WERI-Rb-1 (cell line): Measurements from ENCODE around the gene IP6K2.

Source experiments
- DNase-seq: peaks from one replicate; pipeline ENCODE4 v3.0.0-alpha.2; 2020
- H3K27ac ChIP-seq: fragments of 250-450 bp; sonication (Bioruptor Pico); 2 replicates; pipeline ENCODE4 v1.5.1; 2020; ENCODE audit warnings: mild to moderate bottlenecking, moderate library complexity
- H3K27me3 ChIP-seq: fragments of 250-450 bp; sonication (Bioruptor Pico); 2 replicates; pipeline ENCODE4 v1.5.1; 2021; ENCODE audit warnings: mild to moderate bottlenecking, low read depth, moderate library complexity; ENCODE audit not compliant: insufficient read depth, severe bottlenecking
- H3K36me3 ChIP-seq: fragments of 250-450 bp; sonication (Bioruptor Pico); 2 replicates; pipeline ENCODE4 v1.5.1; 2020; ENCODE audit warnings: mild to moderate bottlenecking, moderate library complexity
- H3K4me3 ChIP-seq: 2 replicates; pipeline ENCODE4 v1.5.1; 2011; ENCODE audit warnings: low read depth, mild to moderate bottlenecking, control low read depth, low read length
- H3K9me3 ChIP-seq: fragments of 250-450 bp; sonication (Bioruptor Pico); 2 replicates; pipeline ENCODE4 v1.5.1; 2021; ENCODE audit warnings: mild to moderate bottlenecking, moderate library complexity; ENCODE audit not compliant: severe bottlenecking
- CTCF ChIP-seq: IDR thresholded peaks from 2 replicates; pipeline ENCODE4 v1.5.1; 2011; ENCODE audit warnings: low read depth, mild to moderate bottlenecking, control low read depth, inconsistent platforms, low read length

IP6K2 gene

GRCh38 chr3:48711727-48712126 is 5.3 kb downstream of the IP6K2 start:
- Histone ChIP-seq H3K4me3 (no peak overlapping the region), H3K27me3 (no peaks in the 10 kb centered on the region), H3K36me3 (peaks cover 95% of the 10 kb centered on the region), H3K27ac (no peak overlapping the region), H3K9me3 (no peaks in the 10 kb centered on the region)
- TF ChIP-seq CTCF, result no peak
- no peak for DNase-seq

- Histone ChIP-seq H3K27me3 (no peaks in the 10 kb centered on the region), H3K27ac (no peak overlapping the region), H3K36me3 (peaks cover 87% of the 10 kb centered on the region), H3K4me3 (no peak overlapping the region), H3K9me3 (no peaks in the 10 kb centered on the region)
- no peak for TF ChIP-seq CTCF
- DNase-seq, result no peak
Observed at GRCh38 chr3:48709051-48709461, 8.0 kb downstream of the IP6K2 start.

GRCh38 chr3:48708481-48708889 is 8.5 kb downstream of the IP6K2 start:
- DNase-seq, result no peak
- Histone ChIP-seq H3K4me3 (no peak overlapping the region), H3K36me3 (peaks cover 87% of the 10 kb centered on the region), H3K9me3 (no peaks in the 10 kb centered on the region), H3K27me3 (no peaks in the 10 kb centered on the region), H3K27ac (no peak overlapping the region)
- TF ChIP-seq CTCF, result no peak

DNA sequence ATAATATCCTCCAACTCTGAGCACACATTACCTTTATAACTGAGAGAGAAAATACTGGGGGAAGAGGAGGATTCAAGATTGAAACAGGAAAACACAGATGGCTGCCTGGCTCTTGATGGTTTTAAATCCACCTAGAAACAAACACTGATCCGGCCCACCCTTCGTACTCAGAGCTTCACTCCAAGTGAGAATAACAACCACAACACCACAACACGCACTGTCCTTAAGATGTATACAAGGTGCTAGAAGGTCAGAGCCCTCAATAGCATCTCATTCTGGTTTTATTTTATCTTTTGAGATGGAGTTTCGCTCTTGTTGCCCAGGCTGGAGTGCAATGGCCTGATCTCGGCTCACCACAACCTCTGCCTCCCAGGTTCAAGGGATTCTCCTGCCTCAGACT is 9.9 kb downstream of the IP6K2 start:
- no peak for TF ChIP-seq CTCF
- Histone ChIP-seq H3K36me3 (peaks cover 87% of the 10 kb centered on the region), H3K27ac (no peak overlapping the region), H3K27me3 (no peaks in the 10 kb centered on the region), H3K4me3 (no peak overlapping the region), H3K9me3 (no peaks in the 10 kb centered on the region)
- DNase-seq, result no peak

DNA sequence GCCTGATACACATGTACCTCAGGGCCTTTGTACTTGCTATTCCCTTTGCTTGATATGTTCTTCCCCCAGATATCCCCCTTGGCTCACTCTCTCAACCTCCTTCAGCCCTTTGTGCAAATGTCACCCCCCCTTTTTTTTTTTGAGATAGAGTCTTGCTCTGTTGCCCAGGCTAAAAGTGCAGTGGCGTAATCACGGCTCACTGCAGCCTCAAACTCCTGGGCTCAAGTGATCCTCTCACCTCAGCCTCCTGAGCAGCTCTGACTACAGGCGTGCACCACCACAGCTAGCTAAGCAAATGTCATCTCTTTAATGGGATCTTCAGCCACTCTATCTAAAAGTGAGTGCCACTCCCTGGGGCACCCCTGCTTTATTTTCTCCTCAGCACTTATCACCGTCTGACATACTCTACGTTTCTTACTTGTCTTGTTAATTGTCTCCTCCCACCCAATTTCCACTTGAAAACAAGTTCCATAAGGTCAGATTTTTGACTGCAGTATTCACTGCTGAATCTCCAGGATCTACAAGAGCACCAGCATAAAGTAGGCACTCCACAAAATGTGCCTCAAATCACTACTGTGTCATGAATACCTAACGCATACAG is 14.6 kb downstream of the IP6K2 start:
- Histone ChIP-seq H3K27me3 (no peaks in the 10 kb centered on the region), H3K36me3 (peaks cover 85% of the 10 kb centered on the region), H3K27ac (no peak overlapping the region), H3K9me3 (no peaks in the 10 kb centered on the region), H3K4me3 (no peak overlapping the region)
- no peak for TF ChIP-seq CTCF
- no peak for DNase-seq
